ENCODE data around the gene BCDIN3D.

GRCh38 chr12:49805409-49805808 lies 37.5 kb downstream of the BCDIN3D start:
- TF ChIP-seq ZNF687 (IDR thresholded peaks at IDR 0.05) = no peak
- no peak for TF ChIP-seq SIN3A (IDR thresholded peaks at IDR 0.05; ENCODE audit: low read depth, low read length)
- no peak for TF ChIP-seq RAD51 (IDR thresholded peaks at IDR 0.05)
- no peak for TF ChIP-seq BHLHE40 (IDR thresholded peaks at IDR 0.05; ENCODE audit: borderline replicate concordance in 1 of 2, low read depth in 2 of 2, low read length in 1 of 2)
- TF ChIP-seq SUZ12 (IDR thresholded peaks at IDR 0.05; ENCODE audit: unreplicated experiment) = no peak
- no peak for TF ChIP-seq BCL3 (IDR thresholded peaks at IDR 0.05; ENCODE audit: borderline replicate concordance, insufficient read depth, low read depth, low read length, poor library complexity, severe bottlenecking)
- TF ChIP-seq CTCF (IDR thresholded peaks at IDR 0.05 in 2 of 3, conservative IDR thresholded peaks at IDR 0.05 in 1 of 3; ENCODE audit: control insufficient read depth in 2 of 3, extremely low read depth in 1 of 3, insufficient read depth in 1 of 3, low read depth in 3 of 3, low read length in 3 of 3) = no peak
- TF ChIP-seq EP300 (IDR thresholded peaks at IDR 0.05; ENCODE audit: borderline replicate concordance in 1 of 2, control insufficient read depth in 1 of 2, low read depth in 2 of 2, low read length in 2 of 2) = no peak
- no peak for TF ChIP-seq POLR2A (IDR thresholded peaks at IDR 0.05; ENCODE audit: low read depth, low read length)
- no peak for TF ChIP-seq RB1 (IDR thresholded peaks at IDR 0.05; ENCODE audit: borderline replicate concordance)
